Omental fat pad (tissue), 4 donors: ENCODE data around the gene IGFLR1. TPM values are rescaled to one million over a fixed set of nuclear protein-coding genes. Genes with fewer than 3 reads are reported as not detected.
A peak's percentile ranks its signal among the peaks of the same experiment; 100 is the strongest.

Source experiments
- ATAC-seq: fragments of 150-250 bp; one replicate; pipeline ENCODE4 v1.9.1; 2016; ENCODE audit warnings: mild to moderate bottlenecking, moderate library complexity; ENCODE audit not compliant: low FRiP score
- DNase-seq: peaks from one replicate; pipeline ENCODE4 v3.0.0-alpha.2; 2019; ENCODE audit warnings: low spot score
- CTCF ChIP-seq, 3 donors: fragments of 450-650 bp; IDR thresholded peaks; one replicate each; pipeline ENCODE4 v1.5.1; 2016 to 2017; ENCODE audit warnings: antibody characterized with exemption in 3 of 3, mild to moderate bottlenecking in 3 of 3, moderate library complexity in 2 of 3
- total RNA-seq, 4 donors: library from RNA; depleted of rRNA; stranded (reverse); fragments of >200 nt; gene quantifications; one replicate each; pipeline ENCODE4 v1.1.0, GENCODE V29; 2016

Gene IGFLR1
- total RNA-seq, 4 donors from 2014 or later = 5.8 to 14.8 (median 10.1) TPM

- ATAC-seq (no peak), DNase-seq (no peak)
- TF ChIP-seq CTCF (IDR thresholded peaks at IDR 0.05) = no peak
Measured at GRCh38 chr19:35721374-35721773, 20.9 kb downstream of the IGFLR1 start.

- no peak for ATAC-seq
- no peak for DNase-seq
- no peak for TF ChIP-seq CTCF (IDR thresholded peaks at IDR 0.05)
Measured at GRCh38 chr19:35720648-35721047, 21.6 kb downstream of the IGFLR1 start.

- DNase-seq (no peak), ATAC-seq (no peak)
- no peak for TF ChIP-seq CTCF (IDR thresholded peaks at IDR 0.05)
Measured at GRCh38 chr19:35720163-35720524, 22.1 kb downstream of the IGFLR1 start.

GRCh38 chr19:35719402-35720162, 22.7 kb downstream of the IGFLR1 start:
- TF ChIP-seq CTCF (IDR thresholded peaks at IDR 0.05) = no peak
- DNase-seq = no peak
- no peak for ATAC-seq

GRCh38 chr19:35718345-35719041, 23.8 kb downstream of the IGFLR1 start:
- TF ChIP-seq CTCF (IDR thresholded peaks at IDR 0.05) = no peak
- ATAC-seq (no peak), DNase-seq (no peak)

GRCh38 chr19:35717665-35718344, 24.4 kb downstream of the IGFLR1 start, which contains the start of gene KMT2B:
KMT2B (plus strand) TSS chr19:35718003; CDS start chr19:35718019, 16 bp downstream.
- DNase-seq = no peak
- ATAC-seq = peak; percentile 74
- no peak for TF ChIP-seq CTCF (IDR thresholded peaks at IDR 0.05)
